SW 1271 (cell line): ENCODE measurements around the gene MYOF.
"Not testable (repeated sequence)": the region's sequence is repeated elsewhere in the genome, so short reads cannot be mapped to it uniquely, and the experiment has no call there.

Experiments used
- DNase-seq, 2 experiments: peaks; one replicate each; lab custom pipeline; 2025; lab: John Stamatoyannopoulos, UW

MYOF gene

DNA sequence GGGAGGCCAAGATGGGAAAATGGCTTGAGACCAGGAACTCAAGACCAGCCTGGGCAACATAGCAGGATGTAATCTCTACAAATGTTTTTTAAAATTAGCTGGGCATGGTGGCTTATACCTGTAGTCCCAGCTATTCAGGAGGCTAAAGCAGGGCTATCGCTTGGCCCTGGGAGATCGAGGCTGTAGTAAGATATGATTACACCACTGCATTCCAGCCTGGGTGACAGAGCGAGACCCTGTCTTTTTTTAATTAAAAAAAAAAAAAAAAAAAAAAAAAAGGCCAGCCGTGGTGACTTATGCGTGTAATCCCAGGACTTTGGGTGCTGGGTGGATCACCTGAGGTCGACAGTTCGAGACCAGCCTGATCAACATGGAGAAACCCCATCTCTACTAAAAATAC is 27.4 kb downstream of the MYOF start:
- DNase-seq, result no peak

- DNase-seq, result no peak
Measured at GRCh38 chr10:93454146-93454545, 28.0 kb downstream of the MYOF start.

DNA sequence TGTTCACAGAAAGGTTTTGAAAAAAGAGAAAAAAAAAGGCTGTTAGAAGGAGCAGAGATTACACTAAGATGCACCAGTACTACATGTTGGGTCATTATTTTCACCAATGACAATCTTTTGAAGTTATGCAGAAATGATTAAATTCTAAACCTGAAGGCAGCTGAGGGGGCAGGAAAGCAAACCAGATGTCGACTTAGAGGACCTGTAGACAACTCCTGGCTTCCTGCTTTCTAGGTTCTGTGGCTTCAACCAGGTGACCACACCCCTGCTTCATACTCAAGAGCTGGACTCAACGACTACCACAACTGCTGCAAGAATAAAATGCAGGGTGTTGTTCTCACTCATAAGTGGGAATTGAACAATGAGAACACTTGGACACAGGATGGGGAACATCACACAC is 30.0 kb downstream of the MYOF start:
- DNase-seq, result no peak

GRCh38 chr10:93451244-93451947 is 30.7 kb downstream of the MYOF start:
- no peak for DNase-seq

- no peak for DNase-seq
Measured at GRCh38 chr10:93447970-93448369, 34.2 kb downstream of the MYOF start.

GRCh38 chr10:93447019-93447418 is 35.1 kb downstream of the MYOF start:
- no peak for DNase-seq

DNA sequence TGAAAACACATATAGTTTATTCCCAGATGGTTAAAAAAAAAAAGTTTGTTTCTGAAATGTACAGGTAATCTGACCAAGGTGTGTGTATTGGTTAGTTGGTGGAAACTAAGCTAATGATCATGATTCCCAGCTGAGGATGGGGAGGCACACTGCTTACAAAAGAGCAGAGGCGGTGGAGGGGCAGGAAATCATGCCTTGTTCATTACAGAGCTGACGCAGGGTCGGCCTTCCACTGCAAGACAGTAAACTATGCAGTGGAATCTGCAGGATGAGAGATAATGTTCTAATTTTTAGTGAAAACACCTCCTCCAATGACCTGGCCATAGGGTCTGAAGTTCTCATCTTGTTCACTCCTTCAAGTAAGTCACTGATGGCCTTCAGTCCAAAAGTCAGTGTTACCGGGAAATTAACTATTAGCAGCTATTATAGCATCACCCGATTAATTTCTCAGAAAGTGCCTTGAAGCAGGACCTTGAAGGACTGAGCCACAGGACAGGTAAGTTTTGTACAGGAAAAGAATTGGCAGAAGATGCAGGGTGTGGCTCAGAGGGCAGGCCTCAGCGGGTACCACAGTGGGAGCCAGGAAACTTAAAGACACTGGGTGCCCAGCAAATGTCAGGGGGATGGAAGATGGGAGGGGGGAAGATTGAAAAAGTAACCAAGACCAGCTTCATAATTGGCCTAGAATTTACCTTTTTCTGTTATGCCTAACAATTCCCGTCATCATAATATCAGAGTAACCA is 36.0 kb downstream of the MYOF start:
- DNase-seq, result no peak

DNA sequence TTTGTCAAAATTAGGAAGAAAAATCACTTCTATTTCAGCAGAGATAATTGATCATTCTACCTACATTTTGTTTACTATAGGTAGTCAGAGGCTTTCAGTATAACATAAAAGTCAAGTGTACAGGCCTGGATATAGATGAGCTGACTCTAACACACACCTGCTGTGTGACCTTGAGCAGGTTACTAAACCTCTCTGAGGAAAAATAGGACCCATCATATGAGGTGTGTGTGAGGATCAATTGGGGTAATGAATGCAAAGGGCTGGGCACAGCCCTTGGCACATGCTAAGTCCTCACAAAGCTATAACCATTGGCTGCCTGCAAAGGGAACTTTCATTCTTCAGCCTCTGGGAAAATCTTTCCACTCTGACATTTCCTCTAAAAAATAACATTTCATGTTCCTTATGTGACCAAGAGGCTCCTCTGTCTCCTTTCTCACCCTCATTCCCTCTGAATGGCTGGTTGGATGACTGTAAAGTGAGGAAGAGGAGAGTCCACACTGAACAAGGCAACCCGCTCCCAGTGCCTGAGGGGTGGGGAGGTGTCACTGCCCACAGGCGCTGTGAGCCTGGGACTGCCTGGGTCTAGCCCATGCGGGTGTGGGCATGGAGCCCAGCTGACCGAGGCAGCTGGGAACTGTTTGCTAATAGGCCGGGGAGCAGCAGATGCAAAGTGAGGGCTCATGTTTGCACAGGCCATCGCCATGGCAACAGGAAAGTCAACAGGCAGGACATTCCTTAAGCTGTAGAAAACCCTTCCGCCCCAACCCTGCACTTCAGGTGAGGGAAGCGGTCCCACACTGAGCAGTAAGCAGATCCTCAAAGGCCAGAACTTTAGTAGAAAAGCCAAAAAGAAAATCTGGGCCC is 36.8 kb downstream of the MYOF start:
- peak in 1 of 2 experiments; percentile 57 for DNase-seq

DNA sequence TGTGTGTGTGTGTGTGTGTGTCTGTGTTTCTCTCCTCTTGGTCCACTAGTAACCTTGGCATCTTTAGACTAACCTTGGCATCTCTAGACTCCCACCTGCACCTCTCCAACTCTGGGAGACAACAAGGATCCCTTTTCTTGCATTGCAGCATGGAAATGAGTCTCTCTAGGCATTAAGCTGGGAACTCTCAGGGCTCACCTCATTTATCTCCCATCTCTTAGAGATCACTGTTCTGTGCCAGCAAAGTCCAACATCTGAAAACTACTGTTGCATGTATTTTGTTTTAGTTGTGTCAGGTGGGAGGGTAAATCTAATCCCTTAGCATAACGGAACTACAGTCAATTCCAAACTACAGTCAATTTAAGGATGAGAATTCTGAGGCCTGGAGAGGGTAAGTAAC is 38.7 kb downstream of the MYOF start:
- no peak for DNase-seq

- not testable (repeated sequence) for DNase-seq
Measured at GRCh38 chr10:93442721-93443120, 39.4 kb downstream of the MYOF start.

- no peak for DNase-seq
Measured at GRCh38 chr10:93440591-93441091, 41.5 kb downstream of the MYOF start.

DNA sequence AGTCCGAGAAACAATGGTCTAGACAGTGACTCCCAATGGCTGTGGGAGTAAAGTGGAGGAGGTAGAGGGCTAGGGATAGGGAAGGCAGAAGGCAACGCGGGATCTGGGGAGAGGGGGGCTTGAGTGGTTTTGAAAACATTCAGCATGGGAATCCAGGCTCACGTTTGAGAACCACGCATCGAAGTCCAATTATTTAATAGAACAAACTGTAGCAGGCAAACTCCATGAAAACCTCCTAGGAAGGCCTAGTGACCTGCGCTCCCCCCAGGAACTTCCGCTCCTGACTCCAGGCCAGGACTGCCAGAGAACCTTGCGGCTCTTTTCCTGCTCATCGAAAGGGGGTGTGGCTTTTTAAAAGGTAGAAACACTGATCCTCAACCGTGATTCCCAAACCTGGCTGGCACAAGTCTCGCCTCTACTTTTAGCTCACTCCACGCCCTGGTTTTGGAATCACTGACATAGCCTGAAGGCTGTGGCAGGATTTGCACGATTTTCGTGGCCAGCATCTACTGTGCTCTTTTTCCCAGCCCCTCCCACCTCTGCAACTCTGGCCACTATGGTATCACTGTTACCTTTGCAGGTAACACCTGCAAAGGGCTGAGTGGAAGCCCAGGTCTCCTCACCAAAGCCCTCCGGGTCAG is 43.4 kb downstream of the MYOF start:
- DNase-seq, result peak in 1 of 2 experiments; percentile 44

DNA sequence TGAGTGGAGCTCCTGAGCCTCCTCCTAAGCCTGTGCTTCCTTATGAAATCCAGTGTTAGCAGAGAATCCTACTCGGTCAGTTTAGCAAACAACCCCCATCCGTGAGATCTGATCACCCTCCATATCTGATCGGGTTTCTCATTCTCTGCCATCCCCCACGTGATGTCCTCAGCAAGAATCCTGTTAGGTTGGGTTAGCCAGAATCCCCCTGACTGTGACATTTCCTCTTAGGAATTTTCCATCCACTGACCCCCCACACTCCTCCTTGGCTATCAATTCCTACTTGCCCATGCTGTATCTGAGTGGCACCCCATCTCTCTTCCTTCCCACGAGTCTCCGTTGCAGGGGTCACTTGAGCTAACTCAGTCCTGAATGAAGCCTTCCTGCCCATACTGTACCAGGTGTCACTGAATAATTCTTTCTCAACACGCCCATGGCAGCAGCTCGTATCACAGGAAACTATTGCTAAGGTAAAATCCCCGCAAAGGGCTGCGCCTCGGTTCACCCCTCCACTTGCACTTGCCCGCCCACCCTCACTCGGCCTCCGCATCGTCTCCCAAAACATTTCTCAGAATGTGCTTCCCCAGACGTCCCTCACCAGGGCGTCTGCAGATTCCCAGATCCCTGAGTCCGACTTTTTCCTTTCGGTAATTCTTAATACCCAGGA is 44.1 kb downstream of the MYOF start:
- DNase-seq, result no peak

- DNase-seq, result peak; percentile 81 to 90
Measured at GRCh38 chr10:93437086-93437945, 44.8 kb downstream of the MYOF start.

GRCh38 chr10:93436591-93437085 is 45.5 kb downstream of the MYOF start:
- peak in 1 of 2 experiments; percentile 67 for DNase-seq

DNA sequence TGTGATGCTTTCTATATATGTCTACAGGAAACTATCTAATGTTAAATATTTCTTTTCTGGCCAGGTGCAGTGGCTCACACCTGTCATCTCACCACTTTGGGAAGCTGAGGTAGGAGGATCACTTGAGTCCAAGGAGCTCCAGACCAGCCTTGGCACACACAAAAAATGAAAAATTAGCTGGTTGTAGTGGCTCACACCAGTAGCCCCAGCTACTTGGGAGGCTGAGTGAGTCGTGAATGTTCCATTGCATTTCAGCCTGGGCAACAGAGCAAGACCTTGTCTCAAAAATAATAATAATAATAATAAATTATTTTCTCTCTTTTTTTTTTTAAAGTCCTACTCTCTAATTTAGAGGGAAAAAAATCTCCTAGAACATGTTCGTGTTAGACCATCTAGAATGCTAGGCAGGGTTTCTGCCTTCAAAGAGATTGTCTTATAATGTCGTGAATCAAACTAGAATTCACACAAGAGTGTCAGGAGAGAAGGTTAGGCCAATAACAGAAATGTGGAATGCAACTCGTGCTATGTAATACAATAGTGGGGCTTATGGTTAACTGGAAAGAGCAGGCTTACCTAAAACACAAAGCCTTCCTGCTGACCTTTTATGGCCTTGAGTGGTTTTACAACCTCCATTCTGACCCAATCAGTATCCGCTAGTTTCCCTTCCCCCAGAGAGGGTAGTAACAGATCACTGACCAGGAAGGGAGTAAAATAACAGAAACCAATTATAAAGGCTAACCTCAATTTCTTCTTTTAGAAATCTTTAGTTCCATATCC is 46.3 kb downstream of the MYOF start:
- DNase-seq, result no peak

DNA sequence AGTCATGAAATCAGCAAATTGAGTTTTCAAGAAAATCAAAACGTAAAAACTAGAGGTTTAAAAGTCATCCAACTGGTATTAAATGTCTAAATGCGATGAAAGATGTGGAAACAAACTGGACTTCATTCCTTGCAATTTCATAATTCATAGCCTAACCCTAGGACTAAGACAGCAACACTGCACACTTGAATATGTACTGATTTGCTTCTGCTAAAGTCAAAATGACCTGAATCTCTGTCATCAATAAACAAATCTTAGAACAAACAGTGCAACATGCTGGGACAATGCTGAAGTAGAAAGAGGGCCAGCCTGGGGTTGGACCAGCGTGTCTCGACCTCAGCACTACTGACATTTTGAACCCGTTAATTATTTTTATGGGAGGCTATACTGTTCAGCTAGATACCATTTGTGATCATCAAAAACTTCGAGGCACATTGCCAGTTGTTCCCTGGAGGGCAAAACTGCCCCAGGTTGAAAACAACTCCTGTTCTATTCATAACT is 47.1 kb downstream of the MYOF start:
- DNase-seq, result no peak

DNA sequence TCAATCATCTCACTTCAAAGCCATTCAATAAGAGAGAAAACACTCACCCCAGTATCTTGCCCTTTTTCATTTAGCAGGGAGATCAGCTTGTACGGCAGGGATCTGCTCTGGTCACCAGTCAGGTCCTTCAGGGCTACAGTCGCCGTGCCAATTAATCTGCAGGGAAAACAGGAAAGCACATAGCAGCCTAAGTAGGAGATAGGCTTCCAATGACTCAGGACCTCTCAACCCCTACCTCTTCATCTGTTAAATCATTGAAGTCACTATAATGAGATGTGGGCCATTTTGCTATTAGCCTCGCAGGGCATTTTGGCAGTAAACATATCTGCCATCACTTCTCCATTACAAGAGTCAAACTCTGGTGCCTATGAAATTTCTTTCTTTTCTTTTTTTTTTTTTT is 50.8 kb downstream of the MYOF start:
- DNase-seq, result no peak

- no peak for DNase-seq
Measured at GRCh38 chr10:93425861-93426260, 56.3 kb downstream of the MYOF start.
